Measurements from ENCODE around the gene THSD4.
"Not testable (repeated sequence)": the region's sequence is repeated elsewhere in the genome, so short reads cannot be mapped to it uniquely, and the experiment has no call there.

THSD4 gene

GRCh38 chr15:71698742-71699141, 583.5 kb downstream of the THSD4 start:
- DNase-seq = no peak

GRCh38 chr15:71699977-71700376, 584.7 kb downstream of the THSD4 start:
- DNase-seq = no peak

GRCh38 chr15:71701808-71702207, 586.5 kb downstream of the THSD4 start:
- no peak for DNase-seq

GRCh38 chr15:71702496-71702895, 587.2 kb downstream of the THSD4 start:
- no peak for DNase-seq

- no peak for DNase-seq
Measured at GRCh38 chr15:71705151-71705550, 589.9 kb downstream of the THSD4 start.

GRCh38 chr15:71706461-71707229, 591.4 kb downstream of the THSD4 start:
- DNase-seq = no peak

GRCh38 chr15:71707230-71708050, 592.2 kb downstream of the THSD4 start:
- DNase-seq = no peak

- no peak for DNase-seq
Measured at GRCh38 chr15:71708051-71708429, 592.8 kb downstream of the THSD4 start.

- no peak for DNase-seq
Measured at GRCh38 chr15:71708741-71709140, 593.5 kb downstream of the THSD4 start.

- no peak for DNase-seq
Measured at GRCh38 chr15:71709808-71710418, 594.6 kb downstream of the THSD4 start.

- no peak for DNase-seq
Measured at GRCh38 chr15:71712182-71712581, 596.9 kb downstream of the THSD4 start.

GRCh38 chr15:71713191-71713809, 598.0 kb downstream of the THSD4 start:
- DNase-seq = no peak

GRCh38 chr15:71715914-71716313, 600.6 kb downstream of the THSD4 start:
- no peak for DNase-seq

- no peak for DNase-seq
Measured at GRCh38 chr15:71716990-71717389, 601.7 kb downstream of the THSD4 start.

- no peak for DNase-seq
Measured at GRCh38 chr15:71718116-71718910, 603.0 kb downstream of the THSD4 start.

- DNase-seq = no peak
Measured at GRCh38 chr15:71723344-71723743, 608.1 kb downstream of the THSD4 start.

- not testable (repeated sequence) for DNase-seq
Measured at GRCh38 chr15:71725207-71725955, 610.1 kb downstream of the THSD4 start.

- DNase-seq = no peak
Measured at GRCh38 chr15:71728881-71729280, 613.6 kb downstream of the THSD4 start.

- no peak for DNase-seq
Measured at GRCh38 chr15:71729319-71729718, 614.0 kb downstream of the THSD4 start.

GRCh38 chr15:71730277-71731144, 615.2 kb downstream of the THSD4 start:
- peak in 4 of 14 donors; percentile 3 to 11 (median 6) for DNase-seq

Measured in C1 segment of cervical spinal cord (tissue), 14 donors.